GM19043 (cell line): ENCODE data around the gene EFHC1.

Source experiments
- ATAC-seq: cut with Tn5 transposase; IDR thresholded peaks from one replicate; pipeline ENCODE4 v1.9.1; 2021; ENCODE audit warnings: low read depth; ENCODE audit not compliant: unreplicated experiment

The EFHC1 gene

GRCh38 chr6:52500238-52501129 is 80.3 kb downstream of the EFHC1 start:
- no peak for ATAC-seq

- ATAC-seq, result no peak
Measured at GRCh38 chr6:52502306-52503029, 82.3 kb downstream of the EFHC1 start.

- ATAC-seq, result no peak
Measured at GRCh38 chr6:52503323-52503747, 83.2 kb downstream of the EFHC1 start.

- no peak for ATAC-seq
Measured at GRCh38 chr6:52503851-52504781, 84.0 kb downstream of the EFHC1 start.

- no peak for ATAC-seq
Measured at GRCh38 chr6:52504782-52505136, 84.6 kb downstream of the EFHC1 start.

GRCh38 chr6:52505726-52506409 is 85.7 kb downstream of the EFHC1 start:
- no peak for ATAC-seq

GRCh38 chr6:52506476-52506875 is 86.3 kb downstream of the EFHC1 start:
- no peak for ATAC-seq

GRCh38 chr6:52507557-52508260 is 87.6 kb downstream of the EFHC1 start:
- no peak for ATAC-seq

GRCh38 chr6:52508261-52508739 is 88.2 kb downstream of the EFHC1 start:
- ATAC-seq, result no peak

GRCh38 chr6:52509281-52510212 is 89.4 kb downstream of the EFHC1 start:
- no peak for ATAC-seq

- ATAC-seq, result no peak
Measured at GRCh38 chr6:52510213-52510562, 90.0 kb downstream of the EFHC1 start.

- ATAC-seq, result no peak
Measured at GRCh38 chr6:52511163-52511562, 91.0 kb downstream of the EFHC1 start.

- ATAC-seq, result no peak
Measured at GRCh38 chr6:52511572-52512151, 91.5 kb downstream of the EFHC1 start.

GRCh38 chr6:52512199-52512598 is 92.1 kb downstream of the EFHC1 start:
- ATAC-seq, result no peak

- no peak for ATAC-seq
Measured at GRCh38 chr6:52513464-52513863, 93.3 kb downstream of the EFHC1 start.

GRCh38 chr6:52513896-52514295 is 93.8 kb downstream of the EFHC1 start:
- ATAC-seq, result no peak

GRCh38 chr6:52514514-52514913 is 94.4 kb downstream of the EFHC1 start:
- ATAC-seq, result no peak
